ENCODE results near the gene CH25H.

GRCh38 chr10:89165923-89166322 is 41.2 kb downstream of the CH25H start:
- TF ChIP-seq CTCF (IDR thresholded peaks at IDR 0.05), result no peak
- TF ChIP-seq POLR2A (IDR thresholded peaks at IDR 0.05), result no peak
